Hepatocyte (in vitro differentiated cells): Measurements from ENCODE around the gene THSD7B.

ENCODE experiments used
- CTCF ChIP-seq: fragments of 200-600 bp; sonication (generic); IDR thresholded peaks from 2 replicates; pipeline ENCODE4 v1.5.1; 2016; ENCODE audit warnings: antibody characterized with exemption, mild to moderate bottlenecking; ENCODE audit not compliant: poor library complexity
- EZH2 ChIP-seq: fragments of 200-600 bp; sonication (generic); IDR thresholded peaks from 2 replicates; pipeline ENCODE4 v1.6.1; 2016; ENCODE audit warnings: antibody characterized with exemption, mild to moderate bottlenecking, borderline replicate concordance
- EZH2phosphoT487 ChIP-seq: fragments of 200-600 bp; sonication (generic); IDR thresholded peaks from one replicate; pipeline ENCODE4 v1.6.1; 2018; ENCODE audit warnings: antibody characterized with exemption, mild to moderate bottlenecking, low read depth, moderate library complexity; ENCODE audit not compliant: unreplicated experiment, severe bottlenecking

GRCh38 chr2:137677466-137677865, 912.1 kb downstream of the THSD7B start:
- TF ChIP-seq CTCF = peak; percentile 11
- no peak for TF ChIP-seq EZH2
- TF ChIP-seq EZH2phosphoT487 = no peak
